ENCODE data around the gene OAF.

DNA sequence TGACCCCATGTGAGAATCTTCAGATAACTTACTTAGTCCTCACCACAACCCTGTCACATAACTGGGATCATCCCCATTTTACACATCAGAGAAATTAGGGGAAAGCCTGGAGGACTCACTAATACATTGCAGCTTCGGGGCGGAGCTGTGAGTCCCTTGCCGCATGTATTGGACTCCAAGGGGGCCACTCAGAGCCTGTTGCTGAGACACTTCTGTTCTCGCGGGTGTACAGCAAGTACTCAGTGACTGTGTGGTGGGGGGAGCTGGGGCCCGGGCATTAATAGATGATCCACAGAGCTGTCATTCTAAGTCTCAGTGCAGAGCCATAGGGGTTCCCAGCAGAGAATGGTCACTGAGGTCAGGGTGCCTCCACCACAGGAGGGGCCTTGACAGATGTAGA lies 13.5 kb downstream of the OAF start:
- TF ChIP-seq, protein P1, sequence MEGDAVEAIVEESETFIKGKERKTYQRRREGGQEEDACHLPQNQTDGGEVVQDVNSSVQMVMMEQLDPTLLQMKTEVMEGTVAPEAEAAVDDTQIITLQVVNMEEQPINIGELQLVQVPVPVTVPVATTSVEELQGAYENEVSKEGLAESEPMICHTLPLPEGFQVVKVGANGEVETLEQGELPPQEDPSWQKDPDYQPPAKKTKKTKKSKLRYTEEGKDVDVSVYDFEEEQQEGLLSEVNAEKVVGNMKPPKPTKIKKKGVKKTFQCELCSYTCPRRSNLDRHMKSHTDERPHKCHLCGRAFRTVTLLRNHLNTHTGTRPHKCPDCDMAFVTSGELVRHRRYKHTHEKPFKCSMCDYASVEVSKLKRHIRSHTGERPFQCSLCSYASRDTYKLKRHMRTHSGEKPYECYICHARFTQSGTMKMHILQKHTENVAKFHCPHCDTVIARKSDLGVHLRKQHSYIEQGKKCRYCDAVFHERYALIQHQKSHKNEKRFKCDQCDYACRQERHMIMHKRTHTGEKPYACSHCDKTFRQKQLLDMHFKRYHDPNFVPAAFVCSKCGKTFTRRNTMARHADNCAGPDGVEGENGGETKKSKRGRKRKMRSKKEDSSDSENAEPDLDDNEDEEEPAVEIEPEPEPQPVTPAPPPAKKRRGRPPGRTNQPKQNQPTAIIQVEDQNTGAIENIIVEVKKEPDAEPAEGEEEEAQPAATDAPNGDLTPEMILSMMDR (conservative IDR thresholded peaks at IDR 0.05; ENCODE audit: low read depth, low read length): no peak
- TF ChIP-seq EZH2phosphoT487 (IDR thresholded peaks at IDR 0.05; ENCODE audit: borderline replicate concordance, low read length) (no peak), EZH2 (IDR thresholded peaks at IDR 0.05; ENCODE audit: low read length, unreplicated experiment) (no peak)
